RPMI7951 (cell line): ENCODE data around the gene KCNMB2. TPM values are rescaled to one million over a fixed set of nuclear protein-coding genes. Genes with fewer than 3 reads are reported as not detected.
A peak's percentile ranks its signal among the peaks of the same experiment; 100 is the strongest.

Source experiments
- DNase-seq: peaks from one replicate; pipeline ENCODE4 v3.0.0-alpha.2; 2012; ENCODE audit warnings: low read depth
- total RNA-seq: library from RNA; depleted of rRNA; stranded (reverse); fragments of >200 nt; shearing (Covaris generic); gene quantifications from 2 replicates; pipeline ENCODE4 v1.2.3, GENCODE V29; 2014

The KCNMB2 gene
- total RNA-seq, 1 experiment from 2014 or later: 27.4 TPM

- no peak for DNase-seq
These were observed 216.6 kb downstream of the KCNMB2 start for GRCh38 chr3:178752843-178753242.

- no peak for DNase-seq
These were observed 218.7 kb downstream of the KCNMB2 start for GRCh38 chr3:178754852-178755510.

- no peak for DNase-seq
These were observed 224.8 kb downstream of the KCNMB2 start for GRCh38 chr3:178761024-178761423.

- DNase-seq: no peak
These were observed 225.2 kb downstream of the KCNMB2 start for GRCh38 chr3:178761461-178761860.

GRCh38 chr3:178762385-178762784 lies 226.1 kb downstream of the KCNMB2 start:
- no peak for DNase-seq

GRCh38 chr3:178765472-178765871 lies 229.2 kb downstream of the KCNMB2 start:
- no peak for DNase-seq

GRCh38 chr3:178767581-178767980 lies 231.3 kb downstream of the KCNMB2 start:
- no peak for DNase-seq

GRCh38 chr3:178768072-178768864 lies 232.0 kb downstream of the KCNMB2 start:
- no peak for DNase-seq

- DNase-seq: no peak
These were observed 235.3 kb downstream of the KCNMB2 start for GRCh38 chr3:178771511-178771910.

- no peak for DNase-seq
These were observed 236.5 kb downstream of the KCNMB2 start for GRCh38 chr3:178772746-178773145.

GRCh38 chr3:178773358-178773757 lies 237.1 kb downstream of the KCNMB2 start:
- no peak for DNase-seq

- DNase-seq: peak; percentile 77
These were observed 241.6 kb downstream of the KCNMB2 start for GRCh38 chr3:178777718-178778411.

GRCh38 chr3:178778589-178778988 lies 242.4 kb downstream of the KCNMB2 start:
- DNase-seq: no peak

- peak; percentile 36 for DNase-seq
These were observed 249.7 kb downstream of the KCNMB2 start for GRCh38 chr3:178785961-178786360.

GRCh38 chr3:178787960-178788359 lies 251.7 kb downstream of the KCNMB2 start:
- DNase-seq: no peak

GRCh38 chr3:178794711-178795110 lies 258.5 kb downstream of the KCNMB2 start:
- DNase-seq: no peak

- no peak for DNase-seq
These were observed 259.1 kb downstream of the KCNMB2 start for GRCh38 chr3:178795349-178795748.

- DNase-seq: no peak
These were observed 266.0 kb downstream of the KCNMB2 start for GRCh38 chr3:178802259-178802658.

GRCh38 chr3:178802993-178803693 lies 266.9 kb downstream of the KCNMB2 start:
- peak; percentile 33 for DNase-seq

GRCh38 chr3:178804606-178805005 lies 268.4 kb downstream of the KCNMB2 start:
- no peak for DNase-seq

GRCh38 chr3:178805741-178806140 lies 269.5 kb downstream of the KCNMB2 start:
- no peak for DNase-seq

- no peak for DNase-seq
These were observed 270.4 kb downstream of the KCNMB2 start for GRCh38 chr3:178806651-178807050.
